BLaER1 treated with 17β-estradiol and CSF1 and Interleukin-3, amounts not matched to agents 10 nM and 100 nM (cell line): Measurements from ENCODE around the gene IL17REL.

Source experiments
- H3K27ac ChIP-seq, 11 experiments: shearing (Covaris generic); formaldehyde crosslinking; 2 replicates each; pipeline ENCODE4 v1.8.1; 2022
- H3K27me3 ChIP-seq, 11 experiments: shearing (Covaris generic); formaldehyde crosslinking; 2 replicates each; pipeline ENCODE4 v1.8.1; 2022
- H3K36me3 ChIP-seq, 11 experiments: shearing (Covaris generic); formaldehyde crosslinking; 2 replicates each; pipeline ENCODE4 v1.8.1; 2022
- H3K4me1 ChIP-seq, 10 experiments: shearing (Covaris generic); formaldehyde crosslinking; 2 replicates each; pipeline ENCODE4 v1.8.1; 2022
- H3K4me2 ChIP-seq, 11 experiments: shearing (Covaris generic); formaldehyde crosslinking; 2 replicates each; pipeline ENCODE4 v1.8.1; 2022
- H3K4me3 ChIP-seq, 10 experiments: shearing (Covaris generic); formaldehyde crosslinking; 2 replicates each; pipeline ENCODE4 v1.8.1; 2022
- H3K9ac ChIP-seq, 11 experiments: shearing (Covaris generic); formaldehyde crosslinking; 2 replicates each; pipeline ENCODE4 v1.8.1; 2022
- H3K9me3 ChIP-seq, 11 experiments: shearing (Covaris generic); formaldehyde crosslinking; replicated peaks in 1 of 11; 2 replicates each; pipeline ENCODE4 v1.8.1; 2022
- H4K20me1 ChIP-seq, 11 experiments: shearing (Covaris generic); formaldehyde crosslinking; 2 replicates each; pipeline ENCODE4 v1.8.1; 2022
- Cebpa-rat ChIP-seq, 11 experiments: shearing (Covaris generic); IDR thresholded peaks; 2 replicates each; pipeline ENCODE4 v1.8.1; 2022

The IL17REL gene

DNA sequence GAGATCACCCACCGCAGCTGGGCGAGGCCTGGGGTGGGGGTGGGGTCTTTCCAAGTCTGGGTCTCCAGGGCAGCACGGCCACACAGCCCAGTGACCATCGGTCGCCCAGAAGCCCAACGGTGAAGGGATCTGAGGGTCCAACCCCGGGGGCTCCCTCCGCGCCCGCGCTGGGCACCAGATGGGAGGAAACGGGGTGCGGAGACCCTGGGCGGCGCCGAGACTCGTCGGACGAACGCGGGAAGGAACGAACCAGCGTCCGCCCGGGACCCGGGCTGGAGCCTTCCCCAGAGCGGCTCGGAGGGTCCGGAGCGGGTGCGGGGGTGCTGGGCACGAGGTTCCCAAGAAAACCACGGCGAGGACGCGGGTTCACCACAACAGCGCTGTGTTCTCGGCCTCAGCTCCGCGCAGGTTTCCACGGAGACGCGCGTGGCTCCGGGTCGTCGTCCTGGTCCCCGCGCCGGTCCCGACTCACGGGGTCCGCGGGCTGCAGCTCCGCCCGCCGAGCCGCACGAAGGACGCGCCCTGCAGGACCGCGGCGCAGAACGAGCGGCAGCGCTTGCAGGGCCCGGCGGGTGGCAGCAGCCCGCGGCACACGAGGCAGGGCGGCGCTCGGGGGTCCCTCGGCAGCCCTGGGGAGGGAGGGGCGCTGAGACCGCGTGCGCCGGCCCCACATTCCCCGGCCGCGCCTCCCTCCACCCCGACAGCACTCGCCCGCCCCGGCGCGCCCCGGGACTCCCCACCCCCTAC lies 2.3 kb upstream of the IL17REL start:
- H3K4me3 ChIP-seq: peak overlapping the region in 1 of 10 experiments; percentile 12; a peak in 1 of 20 replicates
- no peak for TF ChIP-seq Cebpa-rat (IDR thresholded peaks at IDR 0.05)

DNA sequence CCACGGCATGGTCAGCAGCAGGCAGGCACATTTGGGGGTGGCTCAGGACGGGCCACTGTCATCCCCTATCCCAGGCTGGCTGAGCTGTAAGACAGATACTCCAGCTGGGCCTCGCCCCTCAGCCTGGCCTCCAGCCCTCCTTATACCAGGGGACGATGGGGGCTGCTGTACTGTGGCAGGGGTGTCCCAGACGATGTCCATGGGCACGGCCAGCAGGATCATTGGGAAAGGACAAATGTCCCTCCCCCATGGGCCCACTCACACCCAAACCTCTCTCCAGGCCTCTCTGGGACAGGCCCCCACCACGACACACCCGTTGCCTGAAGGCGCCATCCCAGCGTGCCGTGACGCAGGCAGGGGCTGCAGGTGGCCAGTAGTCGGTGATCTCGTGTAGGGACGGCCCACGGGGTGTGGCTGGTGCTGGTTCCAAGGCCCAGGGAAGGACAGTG lies 1.5 kb upstream of the IL17REL start:
- Histone ChIP-seq H3K4me1 (peaks cover 8 to 46% (median 17%) of the 10 kb centered on the region in 10 experiments; a peak in 16 of 20 replicates), H3K9ac (no peak overlapping the region), H3K4me2 (peak overlapping the region in 7 of 11 experiments; percentile 22 to 60 (median 35); a peak in 2 of 22 replicates), H3K36me3 (no peaks in the 10 kb centered on the region), H3K27ac (no peak overlapping the region), H3K4me3 (no peak overlapping the region), H4K20me1 (peaks cover 0 to 42% (median 12%) of the 10 kb centered on the region in 11 experiments; a peak in 11 of 22 replicates), H3K27me3 (peaks cover 71 to 98% (median 93%) of the 10 kb centered on the region in 11 experiments), H3K9me3 (no peaks in the 10 kb centered on the region; a peak in 1 of 22 replicates)
- no peak for TF ChIP-seq Cebpa-rat (IDR thresholded peaks at IDR 0.05)

More for the DNA sequence above, 2.3 kb upstream of the IL17REL start:
- no peak overlapping the region for H3K9ac ChIP-seq
- no peaks in the 10 kb centered on the region for H3K36me3 ChIP-seq
- peaks cover 69 to 99% (median 97%) of the 10 kb centered on the region in 11 experiments for H3K27me3 ChIP-seq
- peak overlapping the region; percentile 22 to 64 (median 43); a peak in 19 of 22 replicates for H3K4me2 ChIP-seq
- no peak overlapping the region for H3K27ac ChIP-seq
- peaks cover 8 to 50% (median 17%) of the 10 kb centered on the region in 10 experiments; a peak in 16 of 20 replicates for H3K4me1 ChIP-seq
- H4K20me1 ChIP-seq: peaks cover 0 to 42% (median 12%) of the 10 kb centered on the region in 11 experiments; a peak in 11 of 22 replicates
- peaks cover 0 to 7% (median 5%) of the 10 kb centered on the region in 11 experiments; a peak in 12 of 22 replicates for H3K9me3 ChIP-seq

DNA sequence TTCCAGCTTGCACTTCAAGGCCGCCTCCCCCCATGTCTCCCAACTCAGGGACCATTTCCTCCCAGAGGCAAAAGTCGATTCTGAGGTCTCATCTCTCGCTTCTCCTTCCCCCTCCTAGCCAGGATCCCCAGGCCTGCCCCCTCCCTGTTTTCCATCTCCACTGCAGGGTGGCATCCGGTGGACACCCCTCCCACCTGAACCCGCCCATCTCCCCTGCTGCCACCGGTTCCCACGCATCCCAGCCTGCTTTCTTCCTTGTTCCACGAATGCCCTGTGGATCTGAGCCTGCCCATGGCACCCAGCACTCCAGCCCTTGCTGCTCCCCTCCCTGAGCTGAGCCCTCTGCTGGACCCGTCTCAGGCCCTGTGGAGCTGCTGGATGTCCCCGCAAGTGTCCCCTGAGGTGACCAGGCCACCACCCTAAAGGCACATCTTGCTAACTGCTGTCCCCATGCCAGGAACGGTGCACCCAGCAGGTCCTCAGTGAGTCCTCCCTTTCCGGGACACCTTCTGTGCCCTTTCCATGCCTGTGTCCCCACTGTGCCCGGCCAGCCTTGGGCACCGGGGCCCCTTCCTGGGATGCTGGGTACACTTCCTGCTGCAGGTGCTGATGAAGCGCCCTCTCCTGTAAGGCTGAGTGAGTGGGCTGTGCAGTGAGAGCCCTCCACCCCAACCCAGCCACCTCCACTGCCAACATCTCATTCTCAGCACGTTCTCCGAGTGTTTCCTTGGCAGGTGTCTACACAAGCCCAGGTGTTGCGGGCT lies 936 bp downstream of the IL17REL start:
- H3K4me3 ChIP-seq: no peak overlapping the region
- no peaks in the 10 kb centered on the region for H3K9me3 ChIP-seq
- H3K4me1 ChIP-seq: peaks cover 8 to 22% (median 13%) of the 10 kb centered on the region in 10 experiments; a peak in 15 of 20 replicates
- H3K9ac ChIP-seq: no peak overlapping the region
- no peaks in the 10 kb centered on the region for H3K36me3 ChIP-seq
- TF ChIP-seq Cebpa-rat (IDR thresholded peaks at IDR 0.05): no peak
- H3K27ac ChIP-seq: no peak overlapping the region
- H3K27me3 ChIP-seq: peaks cover 62 to 75% (median 70%) of the 10 kb centered on the region in 11 experiments
- H4K20me1 ChIP-seq: peaks cover 0 to 42% (median 12%) of the 10 kb centered on the region in 11 experiments; a peak in 11 of 22 replicates
- H3K4me2 ChIP-seq: no peak overlapping the region

DNA sequence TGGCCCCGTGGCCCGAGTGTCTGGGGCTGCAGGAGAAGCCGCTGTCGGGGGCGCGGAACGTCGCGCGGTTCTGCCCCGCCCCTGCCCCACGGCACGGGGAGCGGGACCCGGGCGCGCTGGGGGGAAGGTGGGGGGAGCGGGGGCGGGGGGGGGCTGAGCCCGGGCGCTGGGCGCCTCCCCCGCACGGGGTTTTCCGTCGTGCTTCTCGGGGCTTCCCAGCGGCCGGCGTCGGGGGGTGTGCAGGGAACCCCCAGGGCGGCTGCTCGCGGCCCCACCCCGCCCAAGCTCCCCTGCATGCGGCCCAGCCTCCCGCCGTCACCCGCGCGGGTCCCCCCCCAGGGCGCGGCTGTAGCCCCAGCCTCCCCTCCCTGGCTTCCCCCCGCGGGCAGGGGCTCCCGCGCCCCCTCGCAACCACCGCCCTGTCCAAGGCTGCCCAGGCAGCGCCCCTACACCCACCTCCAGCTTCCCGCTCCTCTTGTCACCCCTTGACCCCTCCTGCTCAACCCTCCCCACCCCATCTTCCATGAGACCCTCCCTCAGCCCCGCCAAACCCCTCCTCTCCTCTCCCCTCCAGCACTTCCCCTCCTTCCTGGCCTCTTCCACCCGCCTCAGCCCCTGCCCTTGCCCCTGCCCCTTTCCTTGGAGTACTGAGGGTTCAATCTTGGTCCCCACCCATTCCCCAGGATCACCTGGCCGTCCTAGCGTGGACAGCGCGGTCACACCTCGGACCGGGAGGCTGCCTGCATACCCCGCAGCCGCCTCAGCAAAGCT lies 1.7 kb downstream of the IL17REL start:
- H3K27me3 ChIP-seq: peaks cover 56 to 67% (median 62%) of the 10 kb centered on the region in 11 experiments
- no peak overlapping the region for H3K9ac ChIP-seq
- H3K36me3 ChIP-seq: no peaks in the 10 kb centered on the region
- peaks cover 0 to 35% (median 12%) of the 10 kb centered on the region in 11 experiments; a peak in 11 of 22 replicates for H4K20me1 ChIP-seq
- H3K4me1 ChIP-seq: peaks cover 8 to 14% (median 9%) of the 10 kb centered on the region in 10 experiments; a peak in 15 of 20 replicates
- TF ChIP-seq Cebpa-rat (IDR thresholded peaks at IDR 0.05): no peak
- no peak overlapping the region for H3K4me2 ChIP-seq
- H3K27ac ChIP-seq: no peak overlapping the region
- no peaks in the 10 kb centered on the region for H3K9me3 ChIP-seq
- H3K4me3 ChIP-seq: no peak overlapping the region

DNA sequence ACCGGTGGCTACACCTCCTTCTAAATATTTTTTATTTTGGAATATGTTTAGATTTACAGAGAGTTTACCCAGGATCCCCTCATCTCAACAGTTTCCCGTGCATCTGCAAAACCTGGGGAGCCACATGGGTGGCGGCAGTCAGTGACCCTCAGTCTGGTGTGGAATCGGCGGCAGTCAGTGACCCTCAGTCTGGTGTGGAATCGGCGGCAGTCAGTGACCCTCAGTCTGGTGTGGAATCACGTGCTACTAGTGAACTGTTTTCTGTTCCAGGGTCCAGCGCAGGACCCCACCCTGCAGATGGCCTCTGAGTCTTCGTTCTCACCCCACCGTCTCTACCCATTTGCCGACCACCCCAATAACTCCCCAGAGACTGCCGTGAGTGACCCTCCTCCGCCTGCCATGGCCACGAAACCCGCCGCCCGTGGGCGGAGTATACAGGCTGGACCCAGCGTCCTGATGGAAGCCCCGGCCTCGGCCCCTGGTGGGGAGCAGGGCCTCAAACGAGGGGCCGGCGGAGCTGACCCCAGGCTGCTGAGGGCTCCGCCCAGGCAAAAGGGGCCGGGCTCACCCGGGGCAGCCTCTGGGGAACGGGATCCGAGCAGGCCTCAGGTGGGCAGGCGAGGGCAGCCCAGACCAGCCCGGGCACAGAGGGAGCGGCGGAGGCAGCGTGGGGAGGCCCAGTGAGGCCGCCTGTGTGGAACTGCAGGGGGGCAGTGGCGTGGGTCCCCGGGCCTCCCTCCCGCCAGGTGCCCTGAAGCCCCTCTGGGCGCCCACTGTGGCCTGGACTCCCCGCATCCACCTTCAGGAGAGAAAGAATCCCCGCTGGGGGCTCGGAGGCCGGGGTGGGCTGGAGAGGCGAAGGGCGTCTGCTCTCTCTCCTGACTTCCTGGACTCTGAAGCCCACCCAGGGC lies 2.5 kb downstream of the IL17REL start:
- Histone ChIP-seq H4K20me1 (peaks cover 0 to 35% (median 12%) of the 10 kb centered on the region in 11 experiments; a peak in 11 of 22 replicates), H3K4me2 (no peak overlapping the region), H3K9ac (no peak overlapping the region), H3K27ac (no peak overlapping the region), H3K4me3 (no peak overlapping the region), H3K4me1 (peaks cover 7 to 13% (median 9%) of the 10 kb centered on the region in 10 experiments; a peak in 15 of 20 replicates), H3K27me3 (peaks cover 54 to 58% (median 55%) of the 10 kb centered on the region in 11 experiments), H3K36me3 (no peaks in the 10 kb centered on the region), H3K9me3 (no peaks in the 10 kb centered on the region)
- TF ChIP-seq Cebpa-rat (IDR thresholded peaks at IDR 0.05): no peak

DNA sequence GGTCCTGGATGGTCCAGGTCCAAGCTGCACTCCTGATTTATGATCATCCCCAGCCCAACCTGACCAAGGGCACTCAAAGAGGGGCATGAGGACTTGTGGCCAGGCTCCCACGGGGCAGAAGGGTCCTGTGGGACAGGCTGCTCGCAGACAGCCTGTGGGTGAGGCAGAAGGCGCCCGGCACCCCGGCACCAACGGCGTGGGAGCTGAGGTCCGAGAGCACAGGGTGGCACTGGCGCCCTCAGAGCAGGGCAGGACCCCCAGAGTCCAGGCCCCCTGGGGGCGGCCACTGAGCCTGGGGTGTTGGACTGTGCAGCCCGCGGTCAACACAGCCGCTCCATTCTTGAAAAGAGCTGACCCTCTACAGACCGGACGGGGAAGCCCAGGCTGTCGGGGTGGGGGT lies 3.3 kb downstream of the IL17REL start:
- Histone ChIP-seq H4K20me1 (peaks cover 0 to 28% (median 4%) of the 10 kb centered on the region in 11 experiments; a peak in 9 of 22 replicates), H3K36me3 (no peaks in the 10 kb centered on the region), H3K27ac (no peak overlapping the region), H3K9me3 (no peaks in the 10 kb centered on the region), H3K4me3 (no peak overlapping the region), H3K27me3 (peaks cover 46 to 51% (median 47%) of the 10 kb centered on the region in 11 experiments), H3K4me1 (peaks cover 0 to 6% (median under 1%) of the 10 kb centered on the region in 10 experiments; a peak in 7 of 20 replicates), H3K4me2 (no peak overlapping the region), H3K9ac (no peak overlapping the region)
- no peak for TF ChIP-seq Cebpa-rat (IDR thresholded peaks at IDR 0.05)

DNA sequence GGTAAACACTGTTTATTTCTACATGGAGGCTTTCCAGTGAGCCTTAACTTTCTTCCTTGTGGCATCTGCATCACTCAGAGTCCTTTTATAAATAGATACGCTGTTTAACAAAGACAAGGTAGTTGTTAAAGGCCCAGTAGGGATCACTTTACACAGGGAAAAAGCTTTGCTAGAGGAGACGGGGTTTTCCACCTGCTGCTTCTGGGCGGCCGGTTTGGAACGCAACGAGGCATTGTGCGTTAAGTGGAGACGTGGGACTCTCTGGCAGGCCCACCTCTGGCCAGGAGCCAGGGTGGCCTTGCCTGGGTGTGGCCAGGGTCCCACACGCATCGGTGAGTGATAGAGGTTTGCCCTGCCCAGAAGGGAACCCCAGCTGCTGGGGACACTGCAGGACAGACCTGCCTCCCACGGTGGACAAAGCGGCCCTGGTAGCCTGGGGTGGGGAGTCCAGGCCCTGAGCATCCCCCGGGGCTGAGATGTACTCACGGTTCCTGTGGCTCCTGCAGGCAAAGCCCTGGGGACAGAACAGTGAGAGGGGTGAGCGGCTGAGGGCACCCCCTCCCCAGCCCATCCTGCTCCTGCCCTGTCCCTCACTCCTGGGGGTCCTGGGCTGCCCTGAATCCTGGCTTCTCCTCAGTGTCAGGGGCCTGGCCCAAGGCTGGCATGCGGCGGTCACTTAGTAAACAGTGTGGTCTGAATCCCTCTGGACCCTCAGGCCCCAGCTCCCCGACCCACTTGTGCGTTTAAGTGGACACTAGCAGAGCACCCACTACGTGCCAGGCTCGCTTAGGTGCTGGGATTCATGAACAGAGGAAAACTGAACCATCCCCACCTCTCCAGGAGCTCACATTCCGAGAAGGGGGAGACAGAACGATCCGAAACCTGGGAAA lies 4.2 kb downstream of the IL17REL start:
- no peak for TF ChIP-seq Cebpa-rat (IDR thresholded peaks at IDR 0.05)
- Histone ChIP-seq H3K9ac (no peak overlapping the region), H3K4me1 (peaks cover 0 to 6% (median 0%) of the 10 kb centered on the region in 10 experiments; a peak in 2 of 20 replicates), H3K4me3 (no peak overlapping the region), H3K4me2 (no peak overlapping the region), H3K27me3 (peaks cover 38 to 42% (median 38%) of the 10 kb centered on the region in 11 experiments), H3K9me3 (no peaks in the 10 kb centered on the region), H4K20me1 (peaks cover 0 to 21% (median 3%) of the 10 kb centered on the region in 11 experiments; a peak in 6 of 22 replicates), H3K36me3 (no peaks in the 10 kb centered on the region), H3K27ac (no peak overlapping the region)
